GM19099 (cell line): ENCODE measurements around the gene CNPPD1.

ENCODE experiments used
- POLR2A ChIP-seq: IDR thresholded peaks from 3 replicates; pipeline ENCODE4 v1.6.1; 2011; ENCODE audit warnings: low read depth; ENCODE audit not compliant: insufficient read length; ENCODE audit errors: extremely low read depth

CNPPD1 gene

DNA sequence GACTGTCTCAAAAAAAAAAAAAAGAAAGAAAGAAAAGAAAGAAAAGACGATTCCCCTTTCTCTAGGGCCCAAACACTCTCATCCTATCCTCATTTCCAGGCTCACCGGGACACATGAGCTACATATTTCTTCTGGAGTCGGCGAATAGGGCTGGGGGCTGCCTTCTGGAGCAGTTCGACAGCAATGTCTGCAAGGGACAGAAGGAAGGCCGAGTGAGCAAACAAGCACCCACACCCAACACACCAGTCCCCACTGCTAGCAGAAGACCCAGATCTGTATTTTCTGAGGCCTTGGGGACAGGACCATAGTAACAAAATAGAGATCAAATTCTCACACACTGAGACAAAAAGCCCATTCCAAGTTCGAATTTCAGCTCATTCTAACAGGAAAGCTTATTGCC, 1.2 kb downstream of the CNPPD1 start:
- no peak for TF ChIP-seq POLR2A

DNA sequence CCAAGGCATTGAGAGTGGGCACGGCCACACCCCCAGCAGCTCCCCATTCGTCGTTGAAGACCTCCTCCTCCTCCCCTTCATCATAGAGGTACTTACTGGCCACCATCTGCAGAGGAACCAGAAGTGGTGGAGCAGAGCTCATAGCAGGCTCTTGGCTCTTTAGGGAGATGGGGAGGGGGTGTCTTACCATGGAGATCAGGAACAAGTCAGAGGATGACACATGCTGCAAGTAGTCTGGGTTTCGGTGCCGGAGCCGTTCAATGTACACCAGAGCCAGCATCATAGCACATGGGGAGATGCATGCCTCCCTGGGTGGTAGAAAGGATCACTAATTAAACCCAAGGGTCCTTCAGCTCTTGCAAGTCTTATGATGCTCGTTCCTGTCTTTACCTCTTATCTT, 1.9 kb downstream of the CNPPD1 start:
- no peak for TF ChIP-seq POLR2A

DNA sequence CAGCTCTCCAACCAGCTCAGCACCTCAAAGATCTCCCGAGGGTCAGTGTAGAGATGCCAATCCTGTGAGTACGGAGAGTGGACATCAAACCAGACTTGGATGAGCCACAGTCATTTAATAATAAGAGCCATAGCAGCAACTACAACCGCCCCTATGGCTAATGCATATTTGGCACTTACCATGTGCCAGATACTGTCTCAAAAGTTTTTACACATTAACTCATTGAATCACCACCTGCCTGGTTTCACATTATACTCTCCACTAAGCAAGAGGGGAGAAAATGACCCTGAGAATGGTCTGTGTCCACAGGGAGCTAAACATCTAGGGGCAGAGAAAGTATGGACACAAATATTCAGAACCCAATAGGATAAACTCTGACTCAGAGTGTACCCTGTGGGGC, 2.6 kb downstream of the CNPPD1 start:
- no peak for TF ChIP-seq POLR2A

DNA sequence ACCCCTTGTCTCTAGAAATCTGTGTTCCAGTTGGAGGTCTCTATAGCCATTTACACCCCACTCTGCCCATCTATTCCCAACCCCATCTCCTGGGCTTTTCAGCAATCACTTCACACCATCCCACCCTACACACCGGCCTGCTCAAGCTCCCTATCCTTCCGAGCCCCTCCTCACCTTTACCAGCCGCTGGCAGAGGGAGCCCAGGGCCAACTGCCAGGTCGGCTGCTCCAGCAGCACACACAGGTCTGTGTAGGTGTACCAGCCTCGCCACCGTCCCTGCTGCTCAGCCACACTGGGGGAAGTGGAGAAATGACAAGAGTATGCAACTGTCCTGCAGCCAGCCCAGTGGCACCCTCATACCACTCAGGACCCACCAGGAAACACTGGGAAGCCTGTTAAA, 3.5 kb downstream of the CNPPD1 start:
- no peak for TF ChIP-seq POLR2A

DNA sequence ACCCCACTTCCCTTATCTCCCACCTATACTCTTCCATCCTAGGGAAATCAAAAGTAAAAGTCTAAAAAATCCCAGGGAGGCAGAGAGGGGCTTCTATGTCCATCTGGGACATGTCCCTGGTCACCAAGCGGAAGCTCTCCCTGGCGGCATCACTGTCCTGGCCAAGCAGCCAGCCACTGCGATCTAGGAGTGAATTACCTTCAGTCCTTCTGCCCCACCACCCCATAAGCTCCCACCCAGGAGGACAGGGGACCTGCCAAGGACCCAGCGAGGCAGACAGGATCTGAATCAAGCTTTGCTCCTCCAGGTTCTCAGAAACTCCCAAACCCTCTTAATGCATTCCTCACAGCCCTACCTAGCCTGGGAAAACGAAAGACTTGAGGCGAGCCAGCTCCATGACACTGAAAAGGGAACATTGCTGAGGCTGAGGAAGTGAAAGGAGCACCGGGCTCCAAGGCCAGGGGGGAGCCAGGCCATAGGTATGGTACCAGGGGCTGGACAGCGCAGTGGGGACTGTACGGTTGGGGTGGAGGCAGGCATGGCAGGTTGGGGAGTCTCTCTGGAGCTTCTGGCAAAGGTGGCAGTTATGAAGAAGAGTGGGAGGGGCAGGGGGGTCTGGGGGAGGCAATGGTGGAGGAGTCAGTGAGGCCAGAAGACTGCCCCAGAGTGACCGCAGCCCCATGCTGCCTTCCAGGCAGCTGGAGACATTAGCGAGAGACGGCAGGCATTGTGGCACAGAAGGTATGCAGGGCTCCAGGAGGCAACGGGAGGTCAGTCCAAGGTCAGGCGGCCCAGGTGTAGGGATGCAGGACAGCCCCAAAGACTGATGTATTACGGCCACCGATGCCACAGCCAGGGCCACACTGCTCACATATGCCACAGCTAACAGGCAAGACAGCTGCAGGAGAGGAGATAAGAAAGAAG, 4.2 kb downstream of the CNPPD1 start:
- TF ChIP-seq POLR2A = no peak

DNA sequence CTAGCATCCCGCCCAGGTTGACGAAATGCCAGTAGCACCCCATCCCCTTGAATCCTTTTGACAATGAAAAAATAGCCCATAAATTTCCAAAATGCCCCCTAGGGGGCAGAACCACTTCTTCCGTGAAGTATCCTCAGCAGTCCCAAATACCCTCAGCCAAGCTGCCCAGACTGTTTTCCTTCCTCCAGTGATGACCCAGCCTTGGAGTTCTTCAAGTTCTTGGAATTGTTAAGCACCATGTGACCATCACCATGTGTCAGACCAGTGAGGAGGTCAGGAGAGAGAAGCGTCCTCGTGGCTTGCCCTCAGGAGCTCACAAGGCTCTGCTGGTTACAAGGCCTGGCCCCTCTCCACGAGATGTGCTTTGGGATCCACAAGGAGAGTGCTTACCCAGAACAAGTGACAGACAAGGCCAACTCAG, 5.5 kb downstream of the CNPPD1 start:
- TF ChIP-seq POLR2A = no peak

DNA sequence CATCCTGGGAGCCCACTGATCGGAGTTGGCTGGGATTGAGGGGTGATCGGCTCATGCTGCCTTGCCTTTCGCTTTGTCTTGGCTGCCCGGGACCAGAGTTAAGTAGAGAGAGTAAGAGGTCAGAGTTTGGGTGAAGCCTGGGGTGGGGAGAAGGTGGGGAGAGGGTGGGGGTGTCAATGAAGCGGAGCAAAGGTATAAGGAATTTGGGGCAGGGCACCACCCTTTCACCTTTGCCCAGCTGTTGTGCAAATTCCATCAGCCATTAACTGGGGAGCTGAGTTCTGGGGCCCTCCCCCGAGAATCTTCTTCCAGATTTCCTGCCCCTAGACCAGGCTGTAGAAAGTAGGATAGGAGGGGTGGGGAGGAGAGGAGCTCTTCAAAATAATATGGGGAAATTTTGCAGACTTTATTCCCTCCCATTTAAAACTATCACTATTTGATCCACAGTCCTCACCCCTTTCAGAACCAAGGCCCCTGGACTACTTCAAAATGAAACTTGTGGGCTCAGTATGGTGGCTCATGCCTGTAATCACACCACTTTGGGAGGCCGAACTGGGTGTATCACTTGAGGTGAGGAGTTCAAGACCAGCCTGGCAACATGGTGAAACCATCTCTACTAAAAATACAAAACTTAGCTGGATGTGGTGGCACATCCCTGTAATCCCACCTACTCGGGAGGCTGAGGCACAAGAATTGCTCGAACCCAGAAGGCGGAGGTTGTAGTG, 6.6 kb downstream of the CNPPD1 start, which contains the start of gene SLC23A3:
Gene SLC23A3, minus strand, starts transcription at position 100 of the 725 bp plus-strand sequence. Its CDS starts 45 bp downstream, at position 55.
- TF ChIP-seq POLR2A = no peak

DNA sequence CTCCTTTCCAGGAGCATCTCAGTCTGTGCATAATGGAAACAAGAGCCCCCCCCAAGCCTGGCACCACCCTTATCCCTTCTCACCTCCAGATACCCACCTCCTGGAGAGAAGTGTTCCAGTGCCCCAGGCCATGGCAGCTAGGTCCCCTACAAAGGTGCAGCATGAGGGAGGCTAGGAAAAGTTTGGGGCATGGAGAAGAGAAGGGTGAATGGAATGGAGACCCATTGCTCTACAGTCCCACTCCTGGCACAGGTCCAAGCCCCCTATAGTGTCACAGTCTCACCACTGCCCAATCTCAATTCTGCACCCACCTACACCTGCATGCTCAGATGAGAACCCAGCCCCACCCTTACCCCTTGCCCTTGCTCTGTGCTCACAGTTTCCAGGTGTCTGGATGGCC, 7.8 kb downstream of the CNPPD1 start:
- no peak for TF ChIP-seq POLR2A

DNA sequence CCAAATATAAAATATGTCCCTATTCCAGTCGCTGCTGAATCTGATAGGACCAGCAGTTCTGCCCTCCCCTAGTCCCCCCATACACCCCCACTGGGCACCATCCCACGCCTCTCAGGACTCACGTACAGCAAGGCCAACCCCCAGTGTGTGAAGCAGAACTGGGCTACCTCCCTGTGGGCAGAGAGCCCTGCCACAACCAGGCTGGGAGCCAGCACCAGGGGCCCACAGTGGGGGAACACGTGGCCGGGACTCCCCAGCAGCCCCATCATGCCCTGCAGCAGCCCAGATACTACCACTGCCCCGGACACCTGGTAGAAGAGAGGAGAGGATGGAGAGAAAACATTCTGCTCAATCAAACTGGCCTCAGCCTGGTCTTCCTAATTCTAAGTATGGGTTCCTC, 8.2 kb downstream of the CNPPD1 start:
- TF ChIP-seq POLR2A = no peak

DNA sequence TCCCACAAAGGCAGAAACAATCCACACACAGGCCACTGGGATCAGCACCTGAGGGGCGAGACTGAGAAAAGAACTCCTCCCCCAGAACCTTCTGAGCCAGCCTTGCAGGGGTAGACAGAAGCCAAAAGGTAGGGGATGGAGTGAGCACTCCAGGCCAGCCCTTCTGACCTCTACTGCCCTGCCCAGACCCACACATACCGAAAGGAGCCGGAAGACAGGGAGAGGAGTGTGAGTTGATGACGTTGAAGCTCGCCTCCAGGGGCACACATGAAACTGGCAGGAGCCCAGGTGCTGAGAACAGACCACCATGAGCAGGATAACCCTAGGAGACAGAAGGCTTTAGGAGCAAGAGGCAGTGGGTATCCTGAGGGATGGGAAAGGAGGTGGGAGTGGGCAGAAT, 8.7 kb downstream of the CNPPD1 start:
- no peak for TF ChIP-seq POLR2A

DNA sequence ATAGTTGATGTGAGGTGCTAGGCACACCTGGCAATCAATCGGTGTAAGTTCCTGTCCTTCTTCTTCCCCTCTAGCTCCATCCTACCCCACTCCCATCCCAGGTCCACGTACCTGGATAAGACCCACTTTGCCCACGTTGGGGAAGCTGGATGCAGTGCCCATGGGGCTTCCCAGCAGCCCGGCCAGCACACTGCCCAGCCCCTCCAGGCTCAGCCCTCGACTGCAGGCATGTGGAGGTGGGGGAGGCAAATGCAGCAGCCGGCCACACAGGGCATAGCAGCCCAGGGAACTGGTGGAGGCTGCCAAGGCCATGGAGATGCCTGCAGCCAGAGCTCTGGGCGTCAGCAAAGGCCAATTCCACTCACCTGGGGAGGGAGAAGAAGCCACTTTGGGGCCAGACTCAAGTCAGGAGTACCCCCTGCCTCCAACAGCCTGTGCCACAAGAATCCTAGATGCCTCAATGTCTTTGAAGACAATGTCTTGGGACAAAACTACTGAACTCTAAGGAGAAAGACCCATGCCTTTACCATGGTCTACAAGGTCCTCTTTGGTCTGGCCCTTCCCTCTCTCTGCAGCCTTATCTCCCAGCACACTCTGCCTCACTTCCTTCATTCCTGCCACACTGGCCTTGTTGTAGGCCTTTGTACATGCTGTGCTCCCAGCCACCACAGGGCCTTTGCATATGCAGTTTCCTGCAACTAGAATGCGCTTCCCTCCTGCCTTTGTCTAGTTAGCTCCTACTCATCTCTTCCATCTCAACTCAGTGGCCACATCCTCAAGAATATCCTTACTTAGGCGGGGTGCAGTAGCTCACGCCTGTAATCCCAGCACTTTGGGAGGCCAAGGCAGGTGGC, 11.4 kb downstream of the CNPPD1 start:
- TF ChIP-seq POLR2A = no peak

DNA sequence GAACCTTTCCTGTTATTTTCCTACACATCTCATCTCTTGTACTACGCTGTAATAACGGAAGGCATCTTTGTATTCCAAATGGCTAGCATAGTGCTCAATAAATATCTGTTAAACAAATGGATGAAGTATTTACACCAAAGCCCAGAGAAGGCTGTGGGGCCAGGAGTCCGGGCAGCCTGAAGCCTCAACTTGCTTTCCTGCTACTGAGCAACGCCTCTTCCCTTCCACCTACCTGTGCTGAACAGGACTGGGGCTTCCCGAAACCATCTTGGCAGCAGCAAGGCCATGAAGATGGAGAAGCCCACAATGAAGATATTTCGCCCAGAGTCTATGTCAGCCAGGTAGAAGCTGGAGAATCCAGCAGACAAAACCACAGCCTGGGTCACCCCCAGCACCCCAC, 13.6 kb downstream of the CNPPD1 start:
- TF ChIP-seq POLR2A = no peak

DNA sequence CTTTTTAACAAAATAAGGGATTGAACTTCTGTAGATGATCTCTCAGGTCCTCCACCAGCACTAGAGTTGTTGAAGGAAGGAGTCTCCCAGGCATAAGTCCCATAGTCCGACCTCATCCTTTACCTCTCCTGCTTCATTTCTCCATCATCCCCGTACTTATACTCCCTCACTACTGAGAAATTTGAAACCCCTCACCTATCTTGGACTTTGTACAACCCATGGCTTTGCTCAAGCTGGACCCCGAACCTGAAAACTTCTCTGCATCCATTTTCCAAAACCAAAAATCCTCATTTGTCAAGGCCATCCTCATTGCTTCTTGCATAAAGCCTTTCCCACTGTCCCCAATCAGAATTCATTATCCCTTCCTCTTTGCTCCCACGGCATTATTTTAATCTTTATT, 15.6 kb downstream of the CNPPD1 start:
- no peak for TF ChIP-seq POLR2A

DNA sequence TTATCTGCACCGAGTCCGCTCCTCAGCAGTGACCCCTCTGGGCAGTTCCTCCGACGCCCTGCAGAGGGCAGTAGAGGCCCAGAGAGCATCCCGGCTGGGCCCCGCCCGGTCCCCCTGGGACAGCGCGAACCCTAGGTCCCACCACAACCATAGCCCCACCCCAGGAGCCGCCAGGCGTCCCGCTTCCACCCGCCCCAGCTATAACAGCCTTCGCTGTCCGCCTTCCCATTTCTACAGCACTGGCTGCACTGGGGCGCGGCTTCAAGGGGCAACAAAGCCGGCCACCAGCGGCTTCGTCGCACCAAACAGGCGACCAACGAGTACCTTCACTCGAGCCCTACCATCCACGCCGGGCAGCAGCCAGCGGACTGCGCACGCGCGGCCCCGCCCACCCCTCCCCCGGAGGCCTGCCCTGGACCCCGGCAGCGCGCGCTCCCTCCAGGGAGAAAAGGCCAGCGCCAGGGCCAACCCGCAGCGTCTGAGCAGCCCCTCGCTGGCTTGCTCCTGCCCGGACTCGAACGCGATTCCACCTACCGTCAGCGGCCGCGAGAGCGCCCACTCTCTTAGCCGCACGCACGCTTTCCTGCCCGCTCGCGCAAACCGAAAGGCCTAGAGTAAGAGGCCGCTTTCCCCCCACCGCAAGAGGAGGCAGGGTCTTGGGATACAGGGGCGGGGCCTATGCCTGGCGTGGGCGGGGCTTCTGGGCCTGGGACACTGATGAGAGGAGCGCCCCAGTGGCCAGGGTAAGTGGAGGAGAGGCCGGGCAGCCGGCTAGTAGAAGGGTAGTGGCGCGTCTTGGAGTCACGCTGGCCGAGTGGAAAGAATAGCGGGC, 16.3 kb downstream of the CNPPD1 start, which contains the start of gene NHEJ1:
Gene NHEJ1, minus strand, starts transcription at position 630 of the 832 bp plus-strand sequence. CDS start 2,453 bp downstream, outside the sequence.
- peak; percentile 85 for TF ChIP-seq POLR2A

DNA sequence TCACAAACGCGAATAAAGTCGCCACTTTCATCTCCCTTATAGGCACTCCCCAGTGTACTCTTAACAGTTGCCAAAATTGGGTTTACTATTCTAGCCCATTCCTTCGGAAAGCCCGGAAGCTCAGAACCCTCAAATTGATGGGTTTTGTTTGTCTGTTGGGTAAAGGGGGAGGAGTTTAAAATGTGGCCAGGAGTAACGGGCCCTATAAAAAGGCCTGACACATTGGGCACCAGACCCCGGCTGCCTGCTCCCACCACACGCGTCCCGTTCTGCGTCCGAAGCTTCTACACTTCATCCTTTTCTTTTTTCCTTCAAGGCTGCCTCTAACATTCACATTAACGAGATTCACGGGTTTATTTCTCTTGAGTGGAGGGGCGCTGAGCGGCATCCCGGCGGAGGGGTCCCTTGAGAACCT, 16.9 kb downstream of the CNPPD1 start:
- no peak for TF ChIP-seq POLR2A

DNA sequence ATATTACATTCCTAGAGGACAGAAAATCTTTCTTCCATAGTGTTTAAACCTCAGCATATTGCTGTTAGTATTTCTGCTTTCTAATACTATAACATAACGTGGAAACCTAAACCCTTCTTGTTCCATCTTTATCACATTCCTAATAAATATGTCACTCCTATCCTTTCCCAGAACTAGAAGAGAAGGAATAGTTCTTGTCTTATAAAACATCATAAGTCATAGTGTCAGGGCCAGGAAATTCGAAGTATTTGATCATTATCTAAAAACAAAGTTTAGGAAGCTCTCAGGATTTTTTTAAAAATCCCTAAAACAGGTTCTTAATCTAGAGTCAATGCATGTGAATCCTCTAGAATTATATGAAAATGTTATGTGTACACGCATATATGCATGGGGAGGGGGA, 18.1 kb downstream of the CNPPD1 start:
- no peak for TF ChIP-seq POLR2A
